Testis (tissue), 3 donors: ENCODE measurements around the gene PLEKHG4B. TPM values are rescaled to one million over a fixed set of nuclear protein-coding genes. Genes with fewer than 3 reads are reported as not detected.

Source experiments
- DNase-seq: peaks from one replicate; pipeline ENCODE4 v3.0.0-alpha.2; 2019
- H3K27ac ChIP-seq, 2 donors: fragments of 200-600 bp; sonication (generic); one replicate each; pipeline ENCODE4 v1.5.1; 2019
- H3K27me3 ChIP-seq: fragments of 200-600 bp; sonication (generic); one replicate; pipeline ENCODE4 v1.5.1; 2019
- H3K36me3 ChIP-seq: fragments of 200-600 bp; sonication (generic); one replicate; pipeline ENCODE4 v1.5.1; 2017; ENCODE audit warnings: low read depth; ENCODE audit errors: missing control alignments
- H3K4me1 ChIP-seq: fragments of 200-600 bp; sonication (generic); one replicate; pipeline ENCODE4 v1.5.1; 2019
- H3K4me3 ChIP-seq, 2 donors: fragments of 200-600 bp; sonication (generic); one replicate each; pipeline ENCODE4 v1.5.1; 2017 to 2019
- H3K9me3 ChIP-seq: fragments of 200-600 bp; sonication (generic); one replicate; pipeline ENCODE4 v1.5.1; 2017
- POLR2A ChIP-seq: fragments of 450-650 bp; IDR thresholded peaks from one replicate; pipeline ENCODE4 v1.6.1; 2017; ENCODE audit warnings: antibody characterized with exemption, mild to moderate bottlenecking, moderate library complexity
- WGBS, 2 donors: methylation state at CpG; one replicate each; pipeline ENCODE4 v1.1.5; 2018; 5-methylcytosine and 5-hydroxymethylcytosine counted together
- intact Hi-C: fragments of 100-400 bp; cut with DNase I; formaldehyde crosslinking; loops from one replicate; pipeline ENCODE4 v1.15.1; 2023; ENCODE audit warnings: low total_unique reads
- polyA plus RNA-seq: library from polyadenylated mRNA; stranded (reverse); fragments of 350-450 nt; fragmentation: Illumina TruSeq; extraction: RNeasy Lipid Tissue Mini Kit (QIAGEN cat#74804); gene quantifications from one replicate; pipeline ENCODE4 v1.2.3, GENCODE V29; 2014; ENCODE audit warnings: low read depth, low replicate concordance; ENCODE audit not compliant: insufficient read depth
- total RNA-seq, 2 donors: library from RNA; depleted of rRNA; stranded (reverse); fragments of >200 nt; gene quantifications; one replicate each; pipeline ENCODE4 v1.2.3, GENCODE V29; 2016
- TF ChIP-seq, protein P1 (sequence below), 3 experiments: fragments of 450-650 bp in 2 of 3; fragments of 200-600 bp in 1 of 3; sonication (generic) in 1 of 3; IDR thresholded peaks; one replicate each; pipeline ENCODE4 v1.5.1; 2016 to 2019; ENCODE audit warnings: antibody characterized with exemption in 3 of 3, mild to moderate bottlenecking in 2 of 3, moderate library complexity in 1 of 3

The PLEKHG4B gene
- total and polyA plus RNA-seq, 3 donors from 2014 or later: 3.2 to 6.9 (median 6.0) TPM

DNA sequence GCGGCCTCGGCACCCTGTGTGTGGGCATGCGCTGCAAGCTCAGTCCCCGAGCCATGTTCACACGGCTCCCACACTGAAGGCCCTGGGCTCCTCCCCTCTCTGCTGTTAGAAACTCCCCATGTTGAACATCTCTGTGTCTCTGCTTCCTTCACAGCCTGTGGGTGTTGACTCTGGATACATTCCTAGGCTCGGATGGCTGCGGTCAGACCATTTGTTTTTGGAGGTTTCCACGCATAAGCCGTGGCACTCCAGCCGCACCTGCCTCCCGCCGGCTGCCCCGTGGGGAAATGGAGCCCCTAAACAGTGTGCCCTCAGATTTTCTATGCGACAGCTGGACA lies 68.2 kb downstream of the PLEKHG4B start:
- no peak overlapping the region for H3K27ac ChIP-seq
- H3K36me3 ChIP-seq: no peaks in the 10 kb centered on the region
- no peaks in the 10 kb centered on the region for H3K9me3 ChIP-seq
- H3K4me3 ChIP-seq: no peak overlapping the region
- H3K27me3 ChIP-seq: no peaks in the 10 kb centered on the region
- intact Hi-C loops: no loop called here
- TF ChIP-seq POLR2A: no peak
- TF ChIP-seq, protein P1, sequence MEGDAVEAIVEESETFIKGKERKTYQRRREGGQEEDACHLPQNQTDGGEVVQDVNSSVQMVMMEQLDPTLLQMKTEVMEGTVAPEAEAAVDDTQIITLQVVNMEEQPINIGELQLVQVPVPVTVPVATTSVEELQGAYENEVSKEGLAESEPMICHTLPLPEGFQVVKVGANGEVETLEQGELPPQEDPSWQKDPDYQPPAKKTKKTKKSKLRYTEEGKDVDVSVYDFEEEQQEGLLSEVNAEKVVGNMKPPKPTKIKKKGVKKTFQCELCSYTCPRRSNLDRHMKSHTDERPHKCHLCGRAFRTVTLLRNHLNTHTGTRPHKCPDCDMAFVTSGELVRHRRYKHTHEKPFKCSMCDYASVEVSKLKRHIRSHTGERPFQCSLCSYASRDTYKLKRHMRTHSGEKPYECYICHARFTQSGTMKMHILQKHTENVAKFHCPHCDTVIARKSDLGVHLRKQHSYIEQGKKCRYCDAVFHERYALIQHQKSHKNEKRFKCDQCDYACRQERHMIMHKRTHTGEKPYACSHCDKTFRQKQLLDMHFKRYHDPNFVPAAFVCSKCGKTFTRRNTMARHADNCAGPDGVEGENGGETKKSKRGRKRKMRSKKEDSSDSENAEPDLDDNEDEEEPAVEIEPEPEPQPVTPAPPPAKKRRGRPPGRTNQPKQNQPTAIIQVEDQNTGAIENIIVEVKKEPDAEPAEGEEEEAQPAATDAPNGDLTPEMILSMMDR (IDR thresholded peaks at IDR 0.05): no peak
- DNase-seq: peak; percentile 9
- 86 to 91% methylated on average over 14 of the region's 14 CpGs for WGBS, 2 donors
- H3K4me1 ChIP-seq: no peaks in the 10 kb centered on the region

DNA sequence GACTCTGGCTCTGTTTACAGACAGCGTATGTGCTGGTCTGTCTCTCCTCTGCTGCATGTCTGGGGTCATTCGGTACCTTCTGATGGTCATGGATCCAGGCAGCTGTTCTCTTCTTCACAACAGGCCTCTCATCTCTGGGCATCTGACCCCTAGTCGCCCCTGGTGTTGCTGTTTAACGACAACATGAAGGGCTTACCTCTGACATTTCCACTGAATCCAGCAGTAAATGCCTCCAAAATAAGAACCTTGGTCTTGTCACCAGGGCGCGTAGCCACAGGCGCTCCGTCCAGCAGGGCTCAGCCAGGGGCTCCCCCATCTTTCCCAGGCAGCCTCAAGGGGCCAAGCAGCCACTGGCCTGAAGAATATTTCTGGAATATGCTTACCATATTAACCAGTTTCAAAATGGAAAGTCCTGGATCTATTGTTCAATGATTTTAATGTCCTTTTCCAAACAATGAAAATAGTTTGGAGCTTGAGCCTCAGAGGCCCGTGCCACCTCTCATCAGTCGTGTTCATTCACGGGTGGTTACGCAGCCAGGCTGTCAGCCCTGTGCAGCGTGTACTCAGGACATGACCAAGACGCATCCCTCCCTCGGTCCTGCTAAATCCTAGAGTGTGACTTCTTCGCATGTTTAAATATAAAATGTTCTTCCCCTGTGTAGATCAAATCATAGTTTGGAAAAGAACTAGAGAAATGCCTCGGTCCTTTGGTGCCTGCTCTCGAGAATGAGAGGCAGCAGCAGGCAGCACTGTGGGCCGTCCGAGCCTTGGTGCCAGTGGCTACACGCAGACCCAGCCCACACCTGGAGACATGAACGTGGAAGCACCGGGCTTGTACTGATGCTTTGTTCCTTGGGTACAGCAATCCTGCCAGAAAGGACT lies 69.2 kb downstream of the PLEKHG4B start:
- no peaks in the 10 kb centered on the region for H3K27me3 ChIP-seq
- no peaks in the 10 kb centered on the region for H3K36me3 ChIP-seq
- H3K27ac ChIP-seq: no peak overlapping the region
- intact Hi-C loops: no loop called here
- TF ChIP-seq, protein P1 (IDR thresholded peaks at IDR 0.05): no peak
- no peak for TF ChIP-seq POLR2A
- H3K4me1 ChIP-seq: no peaks in the 10 kb centered on the region
- 85 to 91% methylated on average over 23 of the region's 23 CpGs for WGBS, 2 donors
- no peak overlapping the region for H3K4me3 ChIP-seq
- DNase-seq: no peak
- H3K9me3 ChIP-seq: no peaks in the 10 kb centered on the region

DNA sequence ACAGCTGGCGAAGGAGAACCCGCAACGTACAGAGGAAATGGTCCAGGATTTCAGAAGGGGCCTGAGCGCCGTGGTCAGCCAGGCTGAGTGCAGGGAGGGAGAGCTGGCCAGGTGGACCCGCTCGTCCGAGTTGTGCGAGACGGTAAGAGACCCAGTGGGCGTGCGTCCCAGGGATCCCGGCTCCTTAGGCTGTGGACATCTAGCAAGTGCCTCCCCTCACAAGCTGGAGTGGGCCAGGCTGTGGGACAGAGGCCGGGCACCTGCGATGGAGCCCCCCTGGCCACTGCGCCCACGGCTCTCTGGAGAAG lies 69.8 kb downstream of the PLEKHG4B start:
- TF ChIP-seq, protein P1 (IDR thresholded peaks at IDR 0.05): no peak
- no peak for TF ChIP-seq POLR2A
- DNase-seq: no peak
- H3K27ac ChIP-seq: no peak overlapping the region
- H3K36me3 ChIP-seq: no peaks in the 10 kb centered on the region
- 87 to 94% methylated on average over 13 to 17 of the region's 17 CpGs for WGBS, 2 donors
- intact Hi-C loops: no loop called here
- no peak overlapping the region for H3K4me3 ChIP-seq
- H3K9me3 ChIP-seq: no peaks in the 10 kb centered on the region
- no peaks in the 10 kb centered on the region for H3K27me3 ChIP-seq
- no peaks in the 10 kb centered on the region for H3K4me1 ChIP-seq

DNA sequence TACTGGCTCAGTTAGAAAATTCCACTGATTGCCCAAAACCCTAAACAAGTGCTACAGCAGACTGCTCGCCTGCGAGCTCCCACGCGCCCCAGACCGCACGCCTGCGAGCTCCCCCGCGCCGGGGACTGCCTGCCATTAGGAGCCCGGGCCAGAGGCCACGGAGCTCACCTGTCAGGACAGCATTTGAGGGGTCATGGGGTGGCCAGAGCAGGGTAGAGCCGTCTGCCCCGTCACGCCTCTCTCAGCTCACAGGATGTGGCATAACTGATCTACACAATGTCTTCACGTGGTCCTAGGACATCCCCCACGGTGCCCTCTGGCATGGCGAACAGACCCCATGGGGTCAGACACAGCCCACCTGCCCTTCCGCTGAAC lies 70.2 kb downstream of the PLEKHG4B start:
- no peak for DNase-seq
- WGBS, 2 donors: 85 to 93% methylated on average over 8 to 18 of the region's 19 CpGs
- TF ChIP-seq POLR2A: no peak
- TF ChIP-seq, protein P1 (IDR thresholded peaks at IDR 0.05): no peak
- Histone ChIP-seq H3K36me3 (no peaks in the 10 kb centered on the region), H3K9me3 (no peaks in the 10 kb centered on the region), H3K27me3 (no peaks in the 10 kb centered on the region), H3K4me1 (no peaks in the 10 kb centered on the region), H3K4me3 (no peak overlapping the region), H3K27ac (no peak overlapping the region)
- intact Hi-C loops: no loop called here
